Left colon (tissue), 2 donors: ENCODE results near the gene ZMYM4. TPM values are rescaled to one million over a fixed set of nuclear protein-coding genes. Genes with fewer than 3 reads are reported as not detected.

ENCODE experiments used
- ATAC-seq: fragments of 200-7000 bp; cut with Tn5 transposase; one replicate; pipeline ENCODE4 v1.9.1; 2020; ENCODE audit warnings: mild to moderate bottlenecking, moderate library complexity
- DNase-seq, 2 donors: peaks; one replicate each; pipeline ENCODE4 v3.0.0-alpha.2; 2020
- intact Hi-C, 2 donors: fragments of 100-400 bp; cut with DNase I in 1 of 2; cut with micrococcal nuclease in 1 of 2; formaldehyde crosslinking; loops; one replicate each; pipeline versions ENCODE4 v1.11.2 to v1.14.0; 2022; cut with DNase I, micrococcal nuclease
- total RNA-seq, 2 donors: library from RNA; stranded (reverse); fragmentation: NEBNext Ultra II Directional; extraction: Animal tissue kit (Norgen Biotek cat#: 25700); gene quantifications; one replicate each; pipeline ENCODE4 v1.2.1, GENCODE V29; 2021
- donor health status: DM: no; HTN: no; CAD: no.
- donor health status: DM: yes; HTN: yes; CAD: no.

ZMYM4 gene
- total RNA-seq, 2 donors from 2014 or later, result 27.6 to 31.7 TPM

GRCh38 chr1:35269201-35269988 lies 886 bp downstream of the ZMYM4 start:
- ATAC-seq, result no peak
- intact Hi-C loops, result no loop called here
- DNase-seq, result no peak

GRCh38 chr1:35269989-35270289 lies 1.4 kb downstream of the ZMYM4 start:
- DNase-seq (no peak), ATAC-seq (no peak)
- intact Hi-C loops, result no loop called here

- DNase-seq (no peak), ATAC-seq (no peak)
- intact Hi-C loops, result no loop called here
These were observed 2.3 kb downstream of the ZMYM4 start for GRCh38 chr1:35270836-35271235.

- DNase-seq (no peak), ATAC-seq (no peak)
- intact Hi-C loops, result no loop called here
These were observed 5.7 kb downstream of the ZMYM4 start for GRCh38 chr1:35274197-35274596.

GRCh38 chr1:35278886-35279554 lies 10.5 kb downstream of the ZMYM4 start:
- intact Hi-C loops, result no loop called here
- ATAC-seq (no peak), DNase-seq (no peak)

GRCh38 chr1:35279555-35279904 lies 11.0 kb downstream of the ZMYM4 start:
- DNase-seq (no peak), ATAC-seq (no peak)
- intact Hi-C loops, result no loop called here

GRCh38 chr1:35280006-35280405 lies 11.5 kb downstream of the ZMYM4 start:
- intact Hi-C loops, result no loop called here
- ATAC-seq, result no peak
- no peak for DNase-seq

GRCh38 chr1:35281565-35281964 lies 13.1 kb downstream of the ZMYM4 start:
- ATAC-seq (no peak), DNase-seq (no peak)
- intact Hi-C loops, result no loop called here

- intact Hi-C loops, result no loop called here
- DNase-seq (no peak), ATAC-seq (no peak)
These were observed 13.7 kb downstream of the ZMYM4 start for GRCh38 chr1:35282172-35282571.

- ATAC-seq, result no peak
- intact Hi-C loops, result no loop called here
- no peak for DNase-seq
These were observed 16.3 kb downstream of the ZMYM4 start for GRCh38 chr1:35284852-35285251.

- ATAC-seq (no peak), DNase-seq (no peak)
- intact Hi-C loops, result no loop called here
These were observed 17.5 kb downstream of the ZMYM4 start for GRCh38 chr1:35285771-35286606.

GRCh38 chr1:35287807-35288640 lies 19.5 kb downstream of the ZMYM4 start:
- DNase-seq (no peak), ATAC-seq (no peak)
- intact Hi-C loops, result no loop called here

- DNase-seq (no peak), ATAC-seq (peak; percentile 34)
- intact Hi-C loops, result no loop called here
These were observed 20.3 kb downstream of the ZMYM4 start for GRCh38 chr1:35288761-35289160.

- intact Hi-C loops, result no loop called here
- DNase-seq (no peak), ATAC-seq (no peak)
These were observed 21.9 kb downstream of the ZMYM4 start for GRCh38 chr1:35290452-35290851.

- ATAC-seq (no peak), DNase-seq (no peak)
- intact Hi-C loops, result loop anchor here in 1 of 2 donors (5.0 kb wide), 1 partner anchor 93 kb away; no protein-coding TSS in a partner anchor
These were observed 26.3 kb downstream of the ZMYM4 start for GRCh38 chr1:35294809-35295208.

- intact Hi-C loops, result loop anchor here in 1 of 2 donors (5.0 kb wide), 1 partner anchor 96 kb away; no protein-coding TSS in a partner anchor
- no peak for DNase-seq
- no peak for ATAC-seq
These were observed 29.4 kb downstream of the ZMYM4 start for GRCh38 chr1:35297886-35298285.

- intact Hi-C loops, result loop anchor here in 1 of 2 donors (5.0 kb wide), 1 partner anchor 96 kb away; no protein-coding TSS in a partner anchor
- peak; percentile 88 for ATAC-seq
- DNase-seq, result peak in 1 of 2 donors; percentile 8
These were observed 30.0 kb downstream of the ZMYM4 start for GRCh38 chr1:35298464-35298863.

GRCh38 chr1:35300376-35300775 lies 31.9 kb downstream of the ZMYM4 start:
- intact Hi-C loops, result no loop called here
- DNase-seq (no peak), ATAC-seq (no peak)
